ENCODE results near the gene BARHL1. TPM values are rescaled to one million over a fixed set of nuclear protein-coding genes. Genes with fewer than 3 reads are reported as not detected.

BARHL1 gene
- total RNA-seq, 1 donor from 2014 or later, result 2.4 TPM

DNA sequence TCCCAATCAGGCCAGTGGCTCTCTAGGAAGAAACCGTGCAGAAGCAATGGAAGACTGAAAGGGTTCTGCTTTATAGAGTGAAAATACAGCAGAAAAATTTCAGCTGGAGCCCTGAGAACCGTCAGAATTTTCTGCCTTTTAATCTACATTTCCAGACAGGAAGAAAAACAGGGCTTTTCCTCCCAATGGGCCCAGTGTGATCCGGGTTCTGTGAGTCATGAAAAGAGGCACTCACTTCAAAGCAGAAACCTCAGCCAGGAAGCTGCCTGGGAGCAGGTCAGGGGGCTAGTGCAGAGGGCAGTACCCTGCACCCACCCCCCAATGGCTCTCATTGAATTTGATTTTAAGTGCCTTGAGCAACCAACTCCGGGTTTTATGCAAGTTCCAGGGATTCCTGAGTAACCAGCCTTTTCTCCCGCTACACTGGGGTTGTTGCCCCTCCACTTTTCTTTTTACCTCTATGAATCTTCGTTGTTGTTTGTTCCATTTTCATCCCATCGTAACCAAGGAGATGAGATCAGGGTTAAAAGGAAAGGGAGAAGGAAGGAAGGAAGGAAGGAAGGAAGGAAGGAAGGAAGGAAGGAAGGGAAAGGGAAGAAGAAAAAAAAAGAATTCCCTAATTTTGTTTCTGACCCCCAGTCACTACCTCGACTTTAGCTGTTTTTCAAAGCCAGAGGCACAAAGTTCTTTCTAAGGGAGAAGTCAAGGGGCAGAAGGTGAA is 1.3 kb downstream of the BARHL1 start:
- H3K36me3 Mint-ChIP-seq (ENCODE audit: low read depth, unreplicated experiment), result peaks cover 8% of the 10 kb centered on the region

GRCh38 chr9:132584601-132585560 is 2.5 kb downstream of the BARHL1 start:
- TF ChIP-seq, protein P1, sequence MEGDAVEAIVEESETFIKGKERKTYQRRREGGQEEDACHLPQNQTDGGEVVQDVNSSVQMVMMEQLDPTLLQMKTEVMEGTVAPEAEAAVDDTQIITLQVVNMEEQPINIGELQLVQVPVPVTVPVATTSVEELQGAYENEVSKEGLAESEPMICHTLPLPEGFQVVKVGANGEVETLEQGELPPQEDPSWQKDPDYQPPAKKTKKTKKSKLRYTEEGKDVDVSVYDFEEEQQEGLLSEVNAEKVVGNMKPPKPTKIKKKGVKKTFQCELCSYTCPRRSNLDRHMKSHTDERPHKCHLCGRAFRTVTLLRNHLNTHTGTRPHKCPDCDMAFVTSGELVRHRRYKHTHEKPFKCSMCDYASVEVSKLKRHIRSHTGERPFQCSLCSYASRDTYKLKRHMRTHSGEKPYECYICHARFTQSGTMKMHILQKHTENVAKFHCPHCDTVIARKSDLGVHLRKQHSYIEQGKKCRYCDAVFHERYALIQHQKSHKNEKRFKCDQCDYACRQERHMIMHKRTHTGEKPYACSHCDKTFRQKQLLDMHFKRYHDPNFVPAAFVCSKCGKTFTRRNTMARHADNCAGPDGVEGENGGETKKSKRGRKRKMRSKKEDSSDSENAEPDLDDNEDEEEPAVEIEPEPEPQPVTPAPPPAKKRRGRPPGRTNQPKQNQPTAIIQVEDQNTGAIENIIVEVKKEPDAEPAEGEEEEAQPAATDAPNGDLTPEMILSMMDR (IDR thresholded peaks at IDR 0.05; ENCODE audit: unreplicated experiment), result no peak
- Mint-ChIP-seq H3K4me1 (ENCODE audit: unreplicated experiment) (peaks cover 50% of the 10 kb centered on the region), H3K27ac (ENCODE audit: unreplicated experiment) (no peak overlapping the region), H3K4me3 (ENCODE audit: unreplicated experiment) (no peak overlapping the region), H3K9me3 (ENCODE audit: unreplicated experiment) (no peaks in the 10 kb centered on the region), H3K27me3 (ENCODE audit: unreplicated experiment) (peaks cover 17% of the 10 kb centered on the region), H3K36me3 (ENCODE audit: low read depth, unreplicated experiment) (peaks cover 8% of the 10 kb centered on the region)
- DNase-seq (ENCODE audit: low spot score), result no peak

More for the DNA sequence above, 1.3 kb downstream of the BARHL1 start:
- Mint-ChIP-seq H3K27ac (ENCODE audit: unreplicated experiment) (peak overlapping the region; percentile 72), H3K27me3 (ENCODE audit: unreplicated experiment) (peaks cover 21% of the 10 kb centered on the region), H3K4me1 (ENCODE audit: unreplicated experiment) (peaks cover 50% of the 10 kb centered on the region), H3K9me3 (ENCODE audit: unreplicated experiment) (no peaks in the 10 kb centered on the region), H3K4me3 (ENCODE audit: unreplicated experiment) (peak overlapping the region; percentile 71)
- DNase-seq (ENCODE audit: low spot score), result no peak
- TF ChIP-seq, protein P1 (IDR thresholded peaks at IDR 0.05; ENCODE audit: unreplicated experiment), result no peak

- H3K4me1 Mint-ChIP-seq (ENCODE audit: unreplicated experiment), result peaks cover 52% of the 10 kb centered on the region
- H3K9me3 Mint-ChIP-seq (ENCODE audit: unreplicated experiment), result no peaks in the 10 kb centered on the region
- no peak for DNase-seq (ENCODE audit: low spot score)
- H3K4me3 Mint-ChIP-seq (ENCODE audit: unreplicated experiment), result peak overlapping the region; percentile 25
- H3K27ac Mint-ChIP-seq (ENCODE audit: unreplicated experiment), result no peak overlapping the region
- peaks cover 21% of the 10 kb centered on the region for H3K27me3 Mint-ChIP-seq (ENCODE audit: unreplicated experiment)
- H3K36me3 Mint-ChIP-seq (ENCODE audit: low read depth, unreplicated experiment), result peaks cover 8% of the 10 kb centered on the region
- TF ChIP-seq, protein P1 (IDR thresholded peaks at IDR 0.05; ENCODE audit: unreplicated experiment), result no peak
Measured at GRCh38 chr9:132585954-132586829, 3.8 kb downstream of the BARHL1 start.

DNA sequence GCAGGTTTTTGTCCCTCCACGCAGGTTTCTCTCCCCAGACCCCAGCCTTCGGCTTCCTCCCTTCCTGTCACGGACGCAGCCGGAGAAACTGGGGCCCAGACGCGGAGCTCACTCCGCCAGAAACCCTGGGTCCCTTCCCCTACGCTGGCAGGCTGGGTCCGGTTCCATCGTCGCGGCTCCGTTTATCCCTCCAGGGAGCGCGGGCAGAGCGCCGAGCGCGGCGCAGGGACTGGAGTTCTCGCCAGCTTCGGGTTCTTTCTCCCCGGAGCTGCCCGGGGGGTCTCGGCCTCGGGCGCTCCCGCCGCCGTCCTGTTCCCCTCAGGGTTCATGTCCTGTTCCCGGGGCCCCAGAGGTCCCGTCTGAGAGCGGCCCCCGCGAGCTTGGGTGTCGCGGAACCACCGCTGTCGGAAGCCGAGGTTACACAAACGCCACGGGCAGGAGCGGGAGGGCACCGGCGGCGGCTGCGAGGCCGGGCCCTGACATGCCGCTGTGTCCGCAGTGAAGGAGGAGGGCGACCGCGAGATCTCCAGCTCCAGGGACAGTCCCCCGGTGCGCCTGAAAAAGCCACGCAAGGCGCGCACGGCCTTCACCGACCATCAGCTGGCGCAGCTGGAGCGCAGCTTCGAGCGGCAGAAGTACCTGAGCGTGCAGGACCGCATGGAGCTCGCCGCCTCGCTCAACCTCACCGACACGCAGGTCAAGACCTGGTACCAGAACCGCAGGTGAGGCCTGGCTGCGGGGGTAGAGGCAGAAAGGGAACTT is 4.6 kb downstream of the BARHL1 start:
- H3K4me1 Mint-ChIP-seq (ENCODE audit: unreplicated experiment), result peaks cover 52% of the 10 kb centered on the region

More for the DNA sequence above, 4.6 kb downstream of the BARHL1 start:
- H3K9me3 Mint-ChIP-seq (ENCODE audit: unreplicated experiment), result no peaks in the 10 kb centered on the region
- H3K27ac Mint-ChIP-seq (ENCODE audit: unreplicated experiment), result no peak overlapping the region
- peaks cover 8% of the 10 kb centered on the region for H3K36me3 Mint-ChIP-seq (ENCODE audit: low read depth, unreplicated experiment)
- TF ChIP-seq, protein P1 (IDR thresholded peaks at IDR 0.05; ENCODE audit: unreplicated experiment), result no peak
- no peak for DNase-seq (ENCODE audit: low spot score)
- peaks cover 20% of the 10 kb centered on the region for H3K27me3 Mint-ChIP-seq (ENCODE audit: unreplicated experiment)
- peak overlapping the region; percentile 25 for H3K4me3 Mint-ChIP-seq (ENCODE audit: unreplicated experiment)

All from endothelial cell (in vitro differentiated cells).